NCI-H1105 (cell line): Measurements from ENCODE around the gene DECR2.
"Not testable (repeated sequence)": the region's sequence is repeated elsewhere in the genome, so short reads cannot be mapped to it uniquely, and the experiment has no call there.

Experiments used
- DNase-seq: peaks from one replicate; lab custom pipeline; 2025; lab: John Stamatoyannopoulos, UW

DECR2 gene

DNA sequence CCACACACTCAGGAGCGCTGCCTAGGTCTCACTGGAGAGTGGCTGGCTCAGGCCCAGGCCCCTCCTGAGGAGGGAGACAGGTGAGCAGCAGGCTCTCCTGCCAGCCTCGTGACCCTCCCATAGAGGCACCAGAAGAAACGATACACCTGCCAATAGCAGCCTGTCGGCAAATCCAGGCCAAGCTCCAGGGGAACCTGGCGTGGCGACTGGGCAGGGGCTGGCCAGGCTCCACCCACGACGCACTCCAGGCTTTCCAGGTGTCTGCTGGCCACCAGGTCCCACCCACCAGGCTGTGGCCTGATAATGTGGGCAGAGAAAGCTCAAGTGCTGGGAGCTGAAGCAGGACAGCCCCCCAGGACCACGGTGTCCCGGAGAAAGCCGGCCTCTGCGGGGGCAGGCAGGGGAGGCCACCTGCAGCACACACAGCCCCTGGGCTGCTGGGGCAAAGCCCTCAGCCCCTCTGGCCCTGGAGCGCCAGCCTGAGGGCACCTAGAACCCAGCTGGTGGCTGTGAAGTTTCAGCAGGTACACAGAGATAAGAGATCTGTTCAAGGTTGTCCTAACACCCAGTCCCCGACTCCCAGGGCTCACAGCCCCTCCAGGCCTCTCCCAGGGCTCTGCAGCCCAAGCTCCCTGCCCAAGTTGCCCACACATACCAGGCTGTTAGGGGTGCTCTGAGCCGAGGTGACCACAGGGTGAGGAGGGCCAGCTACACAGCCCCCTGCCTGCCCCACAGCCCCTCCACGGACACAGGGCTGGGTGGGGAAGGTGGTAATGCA is 22.3 kb upstream of the DECR2 start:
- peak; percentile 81 for DNase-seq

GRCh38 chr16:379961-380761 is 21.5 kb upstream of the DECR2 start:
- DNase-seq: no peak

GRCh38 chr16:380762-381011 is 21.0 kb upstream of the DECR2 start:
- DNase-seq: no peak

GRCh38 chr16:381012-381788 is 20.5 kb upstream of the DECR2 start:
- DNase-seq: no peak

DNA sequence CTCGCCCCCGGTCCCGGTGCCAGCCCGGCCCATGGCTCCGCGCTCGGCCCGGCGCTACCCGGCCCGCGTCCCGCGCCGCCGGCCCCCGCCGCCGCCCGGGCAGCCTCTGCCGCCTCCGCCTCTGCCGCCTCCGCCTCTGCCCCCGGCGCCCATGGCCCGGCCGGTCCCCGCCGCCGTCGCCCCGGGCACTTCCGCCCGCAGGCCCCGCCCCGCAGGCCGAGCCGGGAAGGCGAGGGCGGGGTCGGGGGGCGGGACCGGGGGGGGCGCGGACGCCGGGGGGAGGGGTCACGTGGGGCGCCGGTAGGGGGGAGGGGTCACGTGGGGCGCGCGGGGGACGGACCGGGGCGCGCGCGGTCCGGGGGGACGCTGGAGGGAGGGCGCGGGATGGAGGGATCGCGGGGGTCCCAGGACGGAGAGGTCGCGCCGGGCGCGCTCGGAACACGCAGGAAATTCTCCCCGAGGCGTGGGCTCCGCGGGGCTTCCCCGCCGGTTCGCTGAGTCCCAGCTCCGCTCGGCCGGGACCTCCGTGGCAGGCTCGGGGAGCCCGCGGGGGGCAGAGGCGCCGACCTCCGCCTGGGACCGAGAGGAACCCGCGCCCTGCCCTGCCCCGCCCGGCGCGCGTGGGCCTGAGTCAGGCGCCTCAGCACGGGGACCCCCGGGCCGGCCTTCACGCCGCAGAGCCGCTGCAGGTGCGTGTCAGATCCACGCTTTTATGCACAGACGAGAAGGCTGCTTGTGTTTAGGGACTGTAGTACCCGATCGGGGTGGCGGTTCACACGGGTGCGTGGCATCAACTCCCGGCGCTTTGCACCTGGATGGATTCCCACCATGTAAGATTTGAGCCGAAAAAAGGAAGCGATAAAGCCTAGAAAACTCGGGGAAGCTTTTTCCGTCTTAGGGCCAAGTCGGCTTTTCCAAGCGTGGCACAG is 19.6 kb upstream of the DECR2 start, which contains the start of gene PGAP6:
TSS of gene PGAP6 (minus strand) at position 190 of the 929 bp plus-strand sequence. CDS start at position 33, 157 bp downstream.
- DNase-seq: peak; percentile 26

DNA sequence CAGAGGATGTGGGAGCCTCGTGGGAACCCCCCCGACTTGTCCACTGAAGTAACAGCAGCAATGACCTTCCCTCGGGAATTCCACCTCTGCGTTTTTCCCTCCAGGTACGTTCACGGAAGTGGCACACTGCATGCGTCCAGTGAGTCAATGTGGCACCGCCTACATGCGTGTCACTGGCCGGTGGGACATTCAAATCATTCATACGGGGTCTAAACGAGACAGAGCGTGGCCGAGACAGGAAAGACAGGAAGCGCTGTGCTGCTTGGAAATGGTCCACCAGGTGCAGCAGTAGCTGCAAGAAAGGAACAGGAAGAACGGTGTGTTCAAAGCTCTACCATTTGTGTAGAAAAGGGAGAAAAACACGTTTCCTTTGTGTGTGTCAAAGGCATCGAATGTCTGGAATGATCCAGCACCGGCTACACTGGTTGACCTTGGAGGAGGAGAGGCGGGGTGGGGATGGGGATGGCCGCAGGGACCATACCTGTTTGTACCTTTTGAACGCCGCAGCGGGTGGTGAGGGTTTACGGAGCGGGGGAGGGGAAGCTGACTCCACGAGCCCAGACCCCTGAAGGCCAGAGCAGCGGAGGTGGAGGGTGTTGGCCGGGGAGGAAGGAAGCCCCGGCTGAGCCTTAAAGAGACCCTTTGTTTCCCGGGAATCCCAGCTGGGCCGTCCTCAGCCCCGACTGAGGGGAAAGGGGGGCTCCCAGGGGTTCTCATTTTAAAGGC is 18.2 kb upstream of the DECR2 start:
- no peak for DNase-seq

- no peak for DNase-seq
Observed at GRCh38 chr16:386641-387156, 15.0 kb upstream of the DECR2 start.

DNA sequence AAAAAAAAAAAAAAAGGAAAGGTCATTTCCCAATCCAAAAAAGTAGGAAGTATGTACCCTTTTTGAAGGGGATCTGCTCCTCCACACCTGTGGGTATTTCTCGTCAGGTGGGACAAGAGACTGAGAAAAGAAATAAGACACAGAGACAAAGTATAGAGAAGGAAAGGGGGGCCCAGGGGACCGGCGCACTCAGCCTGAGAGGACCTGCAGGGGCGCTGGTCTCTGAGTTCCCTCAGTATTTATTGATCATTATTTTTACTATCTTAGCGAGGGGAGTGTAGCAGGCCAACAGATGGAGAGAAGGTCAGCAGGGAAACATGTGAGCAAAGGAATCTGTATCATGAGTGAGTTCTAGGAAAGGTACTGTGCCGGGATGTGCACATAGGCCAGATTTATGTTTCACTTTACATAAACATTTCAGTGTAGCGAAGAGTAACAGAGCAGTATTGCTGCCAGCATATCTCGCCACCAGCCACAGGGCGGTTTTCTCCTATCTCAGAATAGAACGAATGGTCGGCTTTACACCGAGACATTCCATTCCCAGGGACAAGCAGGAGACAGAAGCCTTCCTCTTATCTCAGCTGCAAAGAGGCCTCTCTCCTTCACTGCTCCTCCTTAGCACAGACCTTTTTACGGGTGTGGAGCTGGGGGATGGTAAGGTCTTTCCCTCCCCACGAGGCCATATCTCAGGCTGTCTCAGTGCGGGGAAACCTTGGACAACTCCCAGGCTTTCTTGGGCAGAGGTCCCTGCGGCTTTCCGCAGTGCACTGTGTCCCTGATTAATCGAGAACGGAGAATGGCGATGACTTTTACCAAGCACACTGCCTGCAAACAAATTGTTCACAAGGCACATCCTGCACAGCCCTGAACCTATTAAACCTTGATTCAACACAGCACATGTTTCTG is 13.7 kb upstream of the DECR2 start:
- not testable (repeated sequence) for DNase-seq

DNA sequence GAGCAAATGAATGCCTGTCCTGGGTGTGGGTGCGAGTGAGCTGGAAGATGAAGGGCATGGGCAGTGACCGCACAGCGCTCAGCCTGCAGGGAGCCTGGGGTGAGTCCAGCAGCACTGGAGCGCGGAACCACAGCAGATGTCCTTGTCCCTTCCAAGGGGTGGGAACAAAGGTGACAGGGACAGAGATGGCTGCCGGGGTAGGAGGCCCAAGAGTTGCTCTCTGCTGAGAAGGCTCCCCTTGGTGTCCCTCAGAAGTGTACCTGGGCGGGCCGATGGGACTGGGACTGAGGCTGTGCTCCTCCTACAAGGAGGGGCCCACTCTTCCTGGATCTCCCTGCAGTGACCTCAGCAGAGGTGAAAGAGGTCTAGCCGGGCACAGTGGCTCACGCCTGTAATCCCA is 12.3 kb upstream of the DECR2 start:
- DNase-seq: no peak

GRCh38 chr16:391885-392335 is 9.8 kb upstream of the DECR2 start:
- DNase-seq: no peak

DNA sequence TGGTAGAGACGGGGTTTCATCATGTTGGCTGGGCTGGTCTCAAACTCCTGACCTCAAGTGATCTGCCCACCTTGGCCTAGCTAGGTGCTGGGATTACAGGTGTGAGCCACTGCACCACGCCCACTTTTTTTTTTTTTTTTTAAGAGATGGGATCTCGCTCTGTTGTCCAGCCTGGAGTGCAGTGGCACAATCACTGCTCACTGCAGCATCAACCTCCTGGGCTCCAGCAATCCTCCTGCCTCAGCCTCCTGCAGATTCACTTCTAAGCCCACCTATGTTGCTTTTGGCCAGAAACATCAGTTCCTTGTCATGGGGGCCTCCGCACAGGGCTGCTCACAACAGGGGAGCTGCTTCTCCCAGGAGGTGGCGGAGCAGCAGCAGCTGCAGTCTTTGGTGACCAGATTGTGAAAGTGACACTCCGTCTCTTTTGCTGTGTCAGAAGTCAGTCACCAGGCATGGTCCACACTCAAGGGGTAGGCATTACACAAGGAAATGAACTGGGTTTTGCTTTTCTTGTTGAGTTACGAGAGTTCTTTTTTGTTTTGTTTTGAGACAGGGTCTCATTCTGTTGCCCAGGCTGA is 9.1 kb upstream of the DECR2 start:
- DNase-seq: no peak

DNA sequence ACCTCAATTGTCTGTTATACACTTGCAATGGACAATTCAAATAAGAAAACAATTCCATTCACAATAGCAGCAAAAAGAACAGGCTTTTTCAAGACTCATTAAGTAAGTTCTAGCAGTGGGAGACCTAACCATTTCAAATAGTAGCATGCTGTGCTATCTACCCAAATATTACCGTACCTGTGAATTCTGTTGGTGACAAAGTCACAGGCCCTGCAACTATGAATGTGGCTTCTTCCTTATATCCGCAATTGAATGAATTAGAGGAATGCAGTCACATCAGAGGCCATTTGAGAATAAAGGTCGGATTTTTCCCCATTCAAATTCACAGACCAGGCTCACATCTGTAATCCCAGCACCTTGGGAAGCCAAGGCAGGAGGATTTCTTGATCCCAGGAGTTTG is 5.5 kb upstream of the DECR2 start:
- no peak for DNase-seq

- DNase-seq: no peak
Observed at GRCh38 chr16:396605-397004, 5.1 kb upstream of the DECR2 start.

- peak; percentile 13 for DNase-seq
Observed at GRCh38 chr16:397135-397661, 4.5 kb upstream of the DECR2 start, which contains the start of gene NME4. NME4 (plus strand) TSS chr16:397199; CDS start chr16:397223, 24 bp downstream.

GRCh38 chr16:397736-398332 is 3.9 kb upstream of the DECR2 start:
- DNase-seq: no peak

- DNase-seq: no peak
Observed at GRCh38 chr16:398561-399339, 2.9 kb upstream of the DECR2 start.

DNA sequence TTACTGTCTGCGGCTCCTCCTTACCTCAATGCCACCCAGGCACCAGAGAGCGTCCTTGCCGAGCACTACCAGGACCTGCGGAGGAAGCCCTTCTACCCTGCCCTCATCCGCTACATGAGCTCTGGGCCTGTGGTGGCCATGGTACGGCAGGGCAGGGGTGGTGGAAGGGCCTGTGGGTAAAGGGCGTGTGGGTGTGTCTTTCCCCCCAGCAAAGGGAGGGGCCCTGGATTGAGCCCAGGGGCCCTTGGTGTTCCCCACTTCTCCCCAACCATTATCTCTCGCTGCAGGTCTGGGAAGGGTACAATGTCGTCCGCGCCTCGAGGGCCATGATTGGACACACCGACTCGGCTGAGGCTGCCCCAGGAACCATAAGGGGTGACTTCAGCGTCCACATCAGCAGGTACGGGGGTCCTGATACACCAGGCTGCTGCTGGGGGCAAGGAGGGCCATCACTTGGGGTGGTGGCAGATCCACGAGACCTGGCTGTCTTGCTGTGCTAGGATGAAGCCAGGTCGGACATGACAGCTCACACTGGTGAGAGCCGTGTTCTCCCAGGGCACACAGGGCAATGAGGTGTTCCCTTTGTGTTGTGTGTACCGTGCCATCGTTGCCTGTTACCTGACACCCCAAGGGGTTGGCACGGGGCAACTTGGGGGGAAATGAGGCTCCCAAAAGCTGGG is 2.2 kb upstream of the DECR2 start:
- no peak for DNase-seq
